NCI-H1048 (cell line): ENCODE results near the gene ENO4.

ENCODE experiments used
- DNase-seq: peaks from one replicate; lab custom pipeline; 2025; lab: John Stamatoyannopoulos, UW

Gene ENO4

GRCh38 chr10:116868722-116869121, 19.4 kb downstream of the ENO4 start:
- no peak for DNase-seq

DNA sequence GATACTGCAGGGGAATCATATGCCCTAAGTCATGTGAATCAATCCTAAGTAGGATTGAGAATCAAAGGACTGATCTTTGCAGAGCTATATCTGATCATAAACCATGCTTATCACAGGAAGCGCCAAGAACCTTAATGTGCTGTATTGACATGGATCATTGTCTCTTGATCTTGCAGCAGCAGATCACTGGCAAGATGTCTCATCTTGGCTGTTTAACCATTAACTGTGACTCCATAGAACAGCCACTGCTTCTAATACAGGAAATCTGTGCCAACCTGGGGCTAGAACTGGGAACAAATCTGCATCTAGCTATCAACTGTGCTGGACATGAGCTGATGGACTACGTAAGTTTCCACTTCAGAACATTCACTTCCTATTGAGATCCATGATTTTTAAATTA, 21.6 kb downstream of the ENO4 start:
- DNase-seq: no peak

DNA sequence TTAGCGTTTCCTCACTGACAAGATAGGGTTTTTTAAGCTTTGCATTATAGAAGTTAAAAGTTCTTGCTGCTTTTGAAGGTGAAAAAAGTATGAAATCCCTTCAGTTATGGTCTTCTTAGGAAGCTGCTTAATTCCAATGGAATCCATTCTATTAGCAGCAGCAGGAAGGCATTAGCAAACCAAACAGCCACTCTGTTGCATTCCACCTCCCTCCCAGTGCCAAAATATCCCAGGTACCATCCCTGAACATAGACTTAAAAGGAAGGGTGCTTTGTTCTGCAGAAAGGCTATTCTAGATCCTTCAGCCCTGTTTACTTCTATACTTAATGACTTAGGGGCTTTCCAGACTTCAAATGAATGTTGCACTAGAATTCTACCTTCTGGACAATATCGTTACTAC, 23.8 kb downstream of the ENO4 start:
- no peak for DNase-seq

DNA sequence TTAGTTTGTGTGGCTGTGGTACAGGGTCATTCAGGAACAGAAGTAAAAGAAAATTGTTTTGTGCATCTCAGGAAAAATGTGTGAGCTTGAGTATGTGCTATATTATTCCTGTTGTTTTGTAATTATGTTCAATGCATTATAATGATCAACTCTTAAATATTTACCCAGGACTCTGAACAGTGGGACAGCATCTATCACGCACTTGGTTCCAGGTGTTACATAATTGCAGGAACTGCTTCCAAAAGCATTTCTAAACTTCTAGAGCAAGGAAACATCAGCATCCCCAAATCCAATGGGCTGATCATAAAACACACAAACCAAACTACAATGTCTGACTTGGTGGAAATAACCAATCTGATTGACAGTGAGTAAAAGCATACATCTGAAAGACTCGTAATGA, 26.6 kb downstream of the ENO4 start:
- no peak for DNase-seq

- no peak for DNase-seq
Observed at GRCh38 chr10:116877391-116877790, 28.1 kb downstream of the ENO4 start.

DNA sequence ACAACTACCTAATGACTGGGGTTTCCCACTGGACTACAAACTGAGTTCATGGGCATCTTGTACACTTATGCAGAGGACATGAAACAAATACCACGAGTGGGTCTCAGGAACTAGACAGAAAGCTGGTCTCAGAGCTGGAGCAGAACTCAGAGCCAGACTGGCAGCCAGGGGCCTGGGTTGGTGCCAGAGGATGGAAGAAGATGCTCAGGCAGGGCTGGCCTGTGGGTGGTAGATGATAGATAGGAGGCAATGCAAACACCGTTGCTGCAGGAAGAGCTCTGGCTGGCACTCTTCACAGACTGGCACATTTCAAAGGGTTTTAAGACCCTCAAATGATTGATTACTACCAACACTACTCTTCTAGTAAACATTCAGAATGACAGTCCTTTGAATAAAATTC, 28.8 kb downstream of the ENO4 start:
- DNase-seq: no peak

- no peak for DNase-seq
Observed at GRCh38 chr10:116879817-116880216, 30.5 kb downstream of the ENO4 start.

DNA sequence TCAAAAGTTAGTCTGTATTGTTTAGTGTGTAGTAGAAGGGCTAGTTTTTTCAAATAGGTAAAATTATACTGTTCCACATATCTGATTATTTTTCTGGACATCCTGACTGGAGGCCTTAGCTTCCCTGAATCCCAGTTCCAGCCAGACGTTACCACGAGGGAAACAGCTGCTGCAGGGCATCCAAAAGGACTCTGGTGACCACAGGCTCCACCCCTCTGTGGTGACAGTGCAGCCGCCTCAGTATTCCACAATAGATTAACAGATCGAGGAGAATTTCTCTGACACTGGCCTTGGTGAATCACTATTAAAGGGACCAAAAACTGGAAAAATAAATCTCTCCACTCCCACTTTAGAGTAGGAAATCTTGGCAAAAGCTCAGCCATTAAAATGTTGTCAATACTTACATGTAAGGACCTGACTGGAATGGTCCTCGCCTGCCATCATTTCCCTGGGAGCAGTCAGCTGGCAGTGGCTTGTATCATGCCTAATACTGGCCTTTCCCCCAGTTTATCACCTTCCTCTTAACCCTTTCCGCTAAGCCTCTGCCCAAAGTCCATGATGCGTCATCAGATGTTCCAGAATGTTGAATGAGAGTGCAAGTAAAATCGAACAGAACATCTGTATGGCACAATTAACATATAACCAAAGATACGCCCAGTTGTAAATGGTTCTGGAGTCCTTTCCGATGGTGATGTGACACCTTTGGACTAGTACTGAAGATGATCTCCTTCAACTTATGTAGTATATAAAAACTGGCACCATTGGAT, 31.6 kb downstream of the ENO4 start:
- no peak for DNase-seq

- DNase-seq: no peak
Observed at GRCh38 chr10:116882639-116883038, 33.3 kb downstream of the ENO4 start.

GRCh38 chr10:116886772-116887171, 37.5 kb downstream of the ENO4 start:
- no peak for DNase-seq

- DNase-seq: no peak
Observed at GRCh38 chr10:116888380-116889055, 39.2 kb downstream of the ENO4 start.

DNA sequence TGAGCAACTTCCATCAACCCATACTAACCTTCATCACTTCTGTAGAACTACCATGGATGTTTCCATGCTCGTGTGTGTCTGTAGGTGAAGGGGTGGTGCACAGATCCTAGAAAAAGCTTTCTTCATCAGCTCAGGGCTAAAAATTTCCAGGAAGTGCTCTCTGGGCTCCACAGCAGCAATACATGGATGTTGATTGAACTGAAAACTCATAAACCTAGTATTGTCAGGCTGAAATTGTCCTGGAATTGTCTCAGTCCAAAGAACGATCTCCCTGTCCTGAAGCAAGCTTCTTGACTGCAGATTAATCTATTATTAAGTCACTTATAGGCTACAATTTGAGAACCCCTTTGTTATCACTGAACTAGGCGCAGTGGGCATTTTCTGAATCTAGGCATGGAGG, 39.8 kb downstream of the ENO4 start:
- no peak for DNase-seq

GRCh38 chr10:116891208-116891607, 41.9 kb downstream of the ENO4 start:
- no peak for DNase-seq

GRCh38 chr10:116892907-116893685, 43.8 kb downstream of the ENO4 start:
- DNase-seq: no peak

GRCh38 chr10:116893686-116894037, 44.4 kb downstream of the ENO4 start:
- DNase-seq: no peak

- no peak for DNase-seq
Observed at GRCh38 chr10:116899626-116900025, 50.3 kb downstream of the ENO4 start.

DNA sequence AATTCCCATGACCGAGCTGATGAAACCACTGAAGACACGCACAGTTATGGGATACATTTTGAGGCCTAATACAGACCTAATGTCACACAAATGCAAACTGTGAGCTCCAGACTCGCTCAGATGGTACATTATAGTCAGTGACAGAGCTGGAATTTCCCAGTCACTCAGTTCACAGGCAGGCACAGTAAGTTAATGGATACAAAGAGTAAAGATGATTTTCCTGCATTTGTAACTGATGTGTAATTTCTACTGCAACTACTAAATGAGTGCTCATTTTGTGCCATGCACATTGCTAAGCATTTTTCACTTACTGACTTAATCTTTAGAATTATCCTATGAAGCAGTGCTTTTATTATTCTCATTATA, 56.5 kb downstream of the ENO4 start:
- no peak for DNase-seq

DNA sequence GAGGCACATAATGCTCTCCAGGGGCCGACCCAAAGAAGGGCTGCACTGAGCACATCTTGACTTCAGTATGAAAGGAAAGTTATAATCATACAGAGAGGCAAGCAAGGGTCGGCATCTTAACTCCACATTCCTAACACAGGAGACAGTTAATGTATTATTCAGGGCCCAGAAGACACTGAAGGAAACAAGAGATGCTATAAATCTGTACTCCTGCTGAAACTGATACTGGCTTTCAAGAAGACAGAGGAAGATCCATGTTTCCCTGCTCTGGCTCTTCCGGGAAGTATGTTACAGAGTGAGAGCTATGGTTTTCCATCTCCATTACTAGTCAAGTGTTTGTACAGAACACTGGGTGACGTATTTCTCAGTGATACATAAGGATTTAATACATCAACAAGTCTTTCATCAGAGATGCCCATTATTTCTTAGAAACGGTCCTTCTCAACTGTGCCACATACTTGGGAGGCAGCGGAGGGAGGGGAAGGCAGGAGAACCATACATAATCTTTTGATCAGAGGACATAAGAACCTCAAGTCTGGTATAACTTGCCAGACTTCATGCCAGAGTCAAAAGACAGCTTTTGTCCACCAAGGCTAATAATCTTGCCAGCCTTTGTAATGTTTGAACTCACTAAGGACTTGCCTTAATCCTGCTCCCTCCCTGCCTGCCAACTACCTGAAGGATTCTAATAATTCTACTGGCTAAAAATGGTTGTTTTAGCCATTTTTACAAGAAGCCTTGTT, 58.1 kb downstream of the ENO4 start:
- DNase-seq: no peak

DNA sequence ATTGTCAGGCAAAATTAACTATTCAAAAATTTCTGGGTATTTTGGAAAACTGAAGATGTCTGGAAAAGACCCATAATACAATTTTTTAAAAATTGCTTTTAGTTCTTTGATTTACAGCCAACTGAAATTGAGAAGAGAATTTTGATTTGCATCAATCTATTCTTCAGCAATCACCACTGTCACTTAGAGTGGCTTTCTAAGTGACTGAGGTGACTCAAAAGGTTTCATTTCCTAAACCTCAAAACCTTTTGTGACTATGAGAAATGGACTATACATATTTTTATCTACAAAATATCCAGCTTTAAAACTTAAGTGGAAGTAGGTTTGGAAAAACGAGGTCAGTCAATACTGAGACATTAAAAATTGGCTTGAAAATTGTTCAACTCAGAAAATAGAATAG, 60.0 kb downstream of the ENO4 start:
- no peak for DNase-seq

GRCh38 chr10:116910910-116911309, 61.6 kb downstream of the ENO4 start:
- no peak for DNase-seq

- DNase-seq: no peak
Observed at GRCh38 chr10:116912162-116912561, 62.9 kb downstream of the ENO4 start.

GRCh38 chr10:116913695-116914094, 64.4 kb downstream of the ENO4 start:
- DNase-seq: no peak
